ENCODE data around the gene DCAF12. TPM values are rescaled to one million over a fixed set of nuclear protein-coding genes. Genes with fewer than 3 reads are reported as not detected.

The DCAF12 gene
- total RNA-seq, 2 donors from 2014 or later: 35.0 to 37.0 TPM

DNA sequence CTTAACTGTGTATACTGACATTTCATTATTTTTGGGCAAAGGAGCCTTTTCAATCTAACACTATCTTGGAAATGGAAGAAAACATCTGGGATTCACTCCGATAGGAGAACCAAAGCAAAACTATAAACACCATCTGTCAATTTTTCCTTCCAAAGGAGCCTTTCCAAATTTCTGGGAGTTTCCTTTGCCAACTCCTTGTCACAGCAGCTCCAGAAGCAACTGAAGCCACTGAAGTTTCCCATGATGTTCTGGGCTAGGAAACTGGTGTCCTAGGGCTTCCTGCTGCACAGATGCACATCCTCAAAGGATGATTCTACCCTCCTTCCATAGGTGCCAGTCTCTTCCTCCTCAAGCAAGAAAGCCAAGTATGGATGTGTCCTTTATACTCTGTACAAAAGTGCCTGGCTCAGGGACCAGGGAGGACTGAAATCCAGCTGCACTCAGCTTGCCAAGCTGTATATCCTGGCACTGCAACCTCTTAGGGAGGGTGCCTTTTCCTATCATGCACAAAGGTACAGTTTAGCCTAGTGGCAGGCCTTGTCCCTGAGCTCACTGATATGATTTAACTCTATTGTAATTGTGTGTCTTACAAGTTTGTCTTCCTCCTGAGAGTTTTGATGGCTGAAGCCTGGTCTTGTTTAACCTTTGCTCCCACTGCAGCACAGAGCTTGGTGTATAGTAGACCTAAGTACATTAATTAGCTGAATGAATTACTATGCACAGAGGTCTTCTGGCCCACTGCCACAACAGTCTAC lies 43.9 kb upstream of the DCAF12 start:
- Histone ChIP-seq H3K9ac (ENCODE audit: extremely low read depth, low read length, poor library complexity, severe bottlenecking) (no peak overlapping the region), H3K27ac (ENCODE audit: low read depth, low read length) (no peak overlapping the region), H3K4me1 (ENCODE audit: control insufficient read depth, insufficient read depth, low read length) (no peaks in the 10 kb centered on the region), H3K27me3 (ENCODE audit: control insufficient read depth, insufficient read depth, low read length, poor library complexity, severe bottlenecking) (no peaks in the 10 kb centered on the region), H3K4me3 (ENCODE audit: low read length) (no peak overlapping the region), H3K36me3 (ENCODE audit: control insufficient read depth, insufficient read depth, low read length) (no peaks in the 10 kb centered on the region), H3K9me3 (ENCODE audit: control insufficient read depth, low read length) (no peaks in the 10 kb centered on the region)
- Mint-ChIP-seq H3K27ac (no peak overlapping the region), H3K27me3 (ENCODE audit: insufficient read depth) (no peaks in the 10 kb centered on the region), H3K4me3 (no peak overlapping the region), H3K36me3 (ENCODE audit: low read depth) (no peaks in the 10 kb centered on the region), H3K4me1 (no peaks in the 10 kb centered on the region), H3K9me3 (no peaks in the 10 kb centered on the region)
- DNase-seq: no peak
- 97 to 100% methylated on average over 1 of the region's 1 CpG for WGBS, 2 experiments (ENCODE audit: insufficient coverage in 1 of 2, insufficient read length in 1 of 2)
- TF ChIP-seq, protein P1, sequence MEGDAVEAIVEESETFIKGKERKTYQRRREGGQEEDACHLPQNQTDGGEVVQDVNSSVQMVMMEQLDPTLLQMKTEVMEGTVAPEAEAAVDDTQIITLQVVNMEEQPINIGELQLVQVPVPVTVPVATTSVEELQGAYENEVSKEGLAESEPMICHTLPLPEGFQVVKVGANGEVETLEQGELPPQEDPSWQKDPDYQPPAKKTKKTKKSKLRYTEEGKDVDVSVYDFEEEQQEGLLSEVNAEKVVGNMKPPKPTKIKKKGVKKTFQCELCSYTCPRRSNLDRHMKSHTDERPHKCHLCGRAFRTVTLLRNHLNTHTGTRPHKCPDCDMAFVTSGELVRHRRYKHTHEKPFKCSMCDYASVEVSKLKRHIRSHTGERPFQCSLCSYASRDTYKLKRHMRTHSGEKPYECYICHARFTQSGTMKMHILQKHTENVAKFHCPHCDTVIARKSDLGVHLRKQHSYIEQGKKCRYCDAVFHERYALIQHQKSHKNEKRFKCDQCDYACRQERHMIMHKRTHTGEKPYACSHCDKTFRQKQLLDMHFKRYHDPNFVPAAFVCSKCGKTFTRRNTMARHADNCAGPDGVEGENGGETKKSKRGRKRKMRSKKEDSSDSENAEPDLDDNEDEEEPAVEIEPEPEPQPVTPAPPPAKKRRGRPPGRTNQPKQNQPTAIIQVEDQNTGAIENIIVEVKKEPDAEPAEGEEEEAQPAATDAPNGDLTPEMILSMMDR (conservative IDR thresholded peaks at IDR 0.05): no peak

DNA sequence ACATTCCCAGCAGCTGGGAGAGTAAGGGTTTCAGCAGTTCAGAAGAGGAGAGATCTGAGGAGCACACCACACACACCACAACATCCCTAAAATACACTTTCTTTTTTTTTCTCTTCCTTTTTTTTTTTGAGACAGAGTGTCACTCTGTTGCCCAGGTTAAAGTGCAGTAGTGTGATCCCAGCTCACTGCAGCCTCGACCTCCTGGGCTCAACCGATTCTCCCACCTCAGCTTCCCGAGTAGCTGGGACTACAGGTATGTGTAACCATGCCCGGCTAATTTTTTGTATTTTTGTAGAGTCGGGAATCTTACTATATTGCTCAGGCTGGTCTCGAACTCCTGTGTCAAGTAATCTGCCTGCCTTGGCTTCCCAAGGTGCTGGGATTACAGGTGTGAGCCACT lies 42.6 kb upstream of the DCAF12 start:
- H3K36me3 Mint-ChIP-seq (ENCODE audit: low read depth): no peaks in the 10 kb centered on the region
- Histone ChIP-seq H3K36me3 (ENCODE audit: control insufficient read depth, insufficient read depth, low read length) (no peaks in the 10 kb centered on the region), H3K9me3 (ENCODE audit: control insufficient read depth, low read length) (no peaks in the 10 kb centered on the region), H3K9ac (ENCODE audit: extremely low read depth, low read length, poor library complexity, severe bottlenecking) (no peak overlapping the region), H3K27me3 (ENCODE audit: control insufficient read depth, insufficient read depth, low read length, poor library complexity, severe bottlenecking) (no peaks in the 10 kb centered on the region), H3K4me1 (ENCODE audit: control insufficient read depth, insufficient read depth, low read length) (no peaks in the 10 kb centered on the region), H3K27ac (ENCODE audit: low read depth, low read length) (no peak overlapping the region), H3K4me3 (ENCODE audit: low read length) (no peak overlapping the region)
- H3K27ac Mint-ChIP-seq: no peak overlapping the region
- TF ChIP-seq, protein P1 (conservative IDR thresholded peaks at IDR 0.05): no peak
- no peaks in the 10 kb centered on the region for H3K4me1 Mint-ChIP-seq
- WGBS, 2 experiments (ENCODE audit: insufficient coverage in 1 of 2, insufficient read length in 1 of 2): 93 to 94% methylated on average over 6 of the region's 6 CpGs
- no peak overlapping the region for H3K4me3 Mint-ChIP-seq
- H3K9me3 Mint-ChIP-seq: no peaks in the 10 kb centered on the region
- DNase-seq: no peak
- H3K27me3 Mint-ChIP-seq (ENCODE audit: insufficient read depth): no peaks in the 10 kb centered on the region

GRCh38 chr9:34163434-34163833 lies 36.9 kb upstream of the DCAF12 start:
- no peaks in the 10 kb centered on the region for H3K4me1 ChIP-seq (ENCODE audit: control insufficient read depth, insufficient read depth, low read length)
- H3K27ac Mint-ChIP-seq: no peak overlapping the region
- H3K36me3 Mint-ChIP-seq (ENCODE audit: low read depth): no peaks in the 10 kb centered on the region
- H3K4me3 Mint-ChIP-seq: no peak overlapping the region
- no peaks in the 10 kb centered on the region for H3K4me1 Mint-ChIP-seq
- DNase-seq: no peak
- no peak overlapping the region for H3K27ac ChIP-seq (ENCODE audit: low read depth, low read length)
- no peak overlapping the region for H3K4me3 ChIP-seq (ENCODE audit: low read length)
- WGBS, 2 experiments (ENCODE audit: insufficient coverage in 1 of 2, insufficient read length in 1 of 2): 69 to 74% methylated on average over 3 of the region's 3 CpGs
- H3K9me3 Mint-ChIP-seq: no peaks in the 10 kb centered on the region
- H3K9me3 ChIP-seq (ENCODE audit: control insufficient read depth, low read length): no peaks in the 10 kb centered on the region
- no peaks in the 10 kb centered on the region for H3K27me3 ChIP-seq (ENCODE audit: control insufficient read depth, insufficient read depth, low read length, poor library complexity, severe bottlenecking)
- H3K27me3 Mint-ChIP-seq (ENCODE audit: insufficient read depth): no peaks in the 10 kb centered on the region
- no peaks in the 10 kb centered on the region for H3K36me3 ChIP-seq (ENCODE audit: control insufficient read depth, insufficient read depth, low read length)
- TF ChIP-seq, protein P1 (conservative IDR thresholded peaks at IDR 0.05): no peak
- no peak overlapping the region for H3K9ac ChIP-seq (ENCODE audit: extremely low read depth, low read length, poor library complexity, severe bottlenecking)
